T-helper 2 cell treated with Interferon-gamma antibody and Interleukin-4, amounts not matched to agents 5 μg/mL and 100 μg/mL, for 36 hours (primary cell): ENCODE results near the gene TMCC1.
"Not testable (repeated sequence)": the region's sequence is repeated elsewhere in the genome, so short reads cannot be mapped to it uniquely, and the experiment has no call there.

Experiments used
- DNase-seq: peaks from one replicate; pipeline ENCODE4 v3.0.0; 2021; ENCODE audit warnings: low spot score
- H3K27ac Mint-ChIP-seq: one replicate; pipeline ENCODE4 v1.8.0; 2021; ENCODE audit warnings: mild to moderate bottlenecking, mixed read lengths
- H3K27me3 Mint-ChIP-seq: one replicate; pipeline ENCODE4 v1.8.0; 2021; ENCODE audit warnings: low read depth, mixed read lengths
- H3K36me3 Mint-ChIP-seq: one replicate; pipeline ENCODE4 v1.8.0; 2021; ENCODE audit warnings: low read depth, mixed read lengths
- H3K4me1 Mint-ChIP-seq: one replicate; pipeline ENCODE4 v1.8.0; 2021; ENCODE audit warnings: low read depth, mixed read lengths
- H3K4me3 Mint-ChIP-seq: one replicate; pipeline ENCODE4 v1.8.0; 2022; ENCODE audit warnings: mild to moderate bottlenecking, moderate library complexity, mixed read lengths
- H3K9me3 Mint-ChIP-seq: one replicate; pipeline ENCODE4 v1.8.0; 2021; ENCODE audit warnings: mixed read lengths

Gene TMCC1

DNA sequence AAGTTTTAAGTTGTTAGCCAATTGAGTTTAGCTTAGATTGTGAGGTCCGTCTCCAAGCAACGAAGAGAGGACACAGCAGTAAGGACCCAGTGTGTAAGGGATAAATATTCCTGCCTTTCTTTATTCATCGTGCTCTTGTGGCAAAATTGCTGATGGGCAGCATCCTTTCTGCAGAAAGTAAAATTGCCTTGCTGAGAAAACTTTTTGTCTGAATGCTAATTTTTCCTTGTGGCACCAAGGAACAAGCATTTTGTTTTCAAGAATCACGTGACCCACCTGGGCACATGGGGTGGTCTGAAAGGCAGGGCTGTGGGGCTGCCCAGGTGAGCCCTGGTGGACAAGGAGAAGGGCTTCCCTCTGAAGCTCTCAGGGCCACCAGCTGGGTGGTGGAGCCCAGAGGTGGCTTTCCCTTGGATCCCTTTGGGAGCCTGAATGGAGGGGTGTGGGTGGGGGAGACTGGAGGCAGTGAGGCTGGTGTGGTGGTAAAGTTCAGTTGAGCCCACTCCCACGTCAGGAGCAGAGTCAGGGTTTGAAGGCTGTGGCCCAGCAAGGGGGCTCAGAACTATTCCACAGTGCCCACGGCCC is 24.0 kb upstream of the TMCC1 start:
- H3K36me3 Mint-ChIP-seq, result no peaks in the 10 kb centered on the region
- H3K9me3 Mint-ChIP-seq, result peaks cover 28% of the 10 kb centered on the region
- no peak overlapping the region for H3K27ac Mint-ChIP-seq
- DNase-seq, result no peak
- H3K27me3 Mint-ChIP-seq, result no peaks in the 10 kb centered on the region
- H3K4me1 Mint-ChIP-seq, result no peaks in the 10 kb centered on the region
- no peak overlapping the region for H3K4me3 Mint-ChIP-seq

DNA sequence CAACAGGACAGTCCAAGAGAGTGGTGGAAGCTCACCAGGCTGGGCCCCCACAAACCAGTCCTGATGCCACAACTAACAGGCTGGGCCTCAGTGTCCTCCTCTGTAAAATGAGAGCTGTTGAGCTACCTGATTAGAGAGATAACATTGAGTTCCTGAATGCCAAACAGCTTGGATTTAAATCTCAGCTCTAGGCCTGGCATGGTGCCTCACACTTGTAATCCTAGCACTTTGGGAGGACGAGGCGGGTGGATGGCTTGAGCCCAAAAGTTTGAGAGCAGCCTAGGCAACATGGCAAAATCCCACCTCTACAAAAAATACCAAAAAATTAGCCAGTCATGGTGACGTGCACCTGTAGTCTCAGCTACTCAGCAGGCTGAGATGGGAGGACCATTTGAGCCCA is 20.1 kb upstream of the TMCC1 start:
- Mint-ChIP-seq H3K4me1 (no peaks in the 10 kb centered on the region), H3K27ac (no peak overlapping the region), H3K9me3 (peaks cover 21% of the 10 kb centered on the region), H3K36me3 (no peaks in the 10 kb centered on the region), H3K27me3 (no peaks in the 10 kb centered on the region), H3K4me3 (no peak overlapping the region)
- DNase-seq, result no peak

DNA sequence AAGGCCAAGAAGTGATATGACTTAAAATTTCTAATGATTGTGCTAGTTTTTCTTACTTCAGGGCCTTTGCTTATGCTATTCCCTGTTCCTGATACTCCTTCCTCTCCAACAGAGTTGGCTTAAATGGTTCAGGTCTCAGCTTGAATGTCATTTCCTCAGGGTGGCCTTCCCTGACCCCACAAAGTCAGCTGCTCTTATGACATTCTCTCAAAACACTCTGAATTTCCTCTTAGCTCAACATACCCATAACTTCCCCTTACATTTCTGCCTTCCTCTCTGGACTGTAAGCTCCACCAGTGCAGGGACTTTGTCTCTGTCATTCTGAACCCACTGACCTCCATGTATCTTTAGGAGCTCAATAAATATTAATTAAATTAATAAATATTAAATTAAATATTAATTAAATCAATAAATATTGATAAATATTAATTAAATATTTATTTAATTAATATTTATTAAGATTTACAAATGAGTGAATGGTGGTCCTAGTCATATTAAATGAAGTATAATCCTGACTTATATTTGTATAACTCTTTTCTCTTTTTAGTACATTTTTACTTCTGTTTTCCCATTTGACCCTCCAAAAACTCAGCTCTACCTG is 17.9 kb upstream of the TMCC1 start:
- Mint-ChIP-seq H3K4me1 (no peaks in the 10 kb centered on the region), H3K4me3 (no peak overlapping the region), H3K36me3 (peaks cover 3% of the 10 kb centered on the region), H3K27ac (no peak overlapping the region), H3K27me3 (no peaks in the 10 kb centered on the region), H3K9me3 (peaks cover 20% of the 10 kb centered on the region)
- DNase-seq, result no peak

DNA sequence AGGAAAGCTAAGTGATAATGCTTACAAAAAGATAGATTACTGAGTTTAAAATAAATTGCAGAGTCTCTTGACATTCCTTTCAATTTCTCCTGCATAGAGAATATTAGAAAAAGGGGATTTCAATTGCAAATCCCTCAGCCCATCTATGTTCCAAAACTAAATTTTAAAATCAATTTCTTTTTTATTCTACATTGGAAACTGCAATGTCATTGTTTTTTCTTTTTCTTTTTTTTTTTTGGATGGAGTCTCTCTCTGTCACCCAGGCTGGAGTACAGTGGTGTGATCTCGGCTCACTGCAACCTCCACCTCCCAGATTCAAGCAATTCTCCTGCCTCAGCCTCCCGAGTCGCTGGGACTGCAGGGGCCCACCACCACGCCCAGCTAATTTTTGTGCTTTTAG is 15.7 kb upstream of the TMCC1 start:
- H3K4me1 Mint-ChIP-seq, DNase-seq, H3K27ac Mint-ChIP-seq, H3K4me3 Mint-ChIP-seq, H3K27me3 Mint-ChIP-seq: not testable (repeated sequence)
- Mint-ChIP-seq H3K36me3 (peaks cover 14% of the 10 kb centered on the region), H3K9me3 (peaks cover 28% of the 10 kb centered on the region)

DNA sequence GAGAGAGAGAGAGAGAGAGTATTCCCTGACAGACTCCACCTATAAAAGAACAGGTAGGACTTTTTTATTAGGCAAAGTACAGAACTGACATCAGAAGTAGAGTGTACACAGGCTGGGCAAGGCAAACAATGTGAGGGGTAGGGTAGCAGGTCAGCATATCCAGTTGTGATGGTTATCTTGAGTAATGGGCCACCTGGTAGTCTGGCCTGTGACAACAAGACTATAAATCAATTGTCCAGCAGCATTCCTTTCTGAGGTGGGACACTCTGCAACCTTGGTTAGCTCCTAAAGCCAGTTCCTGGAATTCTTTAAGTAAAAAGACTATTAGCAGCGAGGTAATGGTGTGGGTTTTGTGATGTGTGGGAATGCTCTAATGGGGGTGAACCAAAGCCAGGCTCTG is 14.9 kb upstream of the TMCC1 start:
- Mint-ChIP-seq H3K4me1 (no peaks in the 10 kb centered on the region), H3K27ac (no peak overlapping the region)
- DNase-seq, result no peak

DNA sequence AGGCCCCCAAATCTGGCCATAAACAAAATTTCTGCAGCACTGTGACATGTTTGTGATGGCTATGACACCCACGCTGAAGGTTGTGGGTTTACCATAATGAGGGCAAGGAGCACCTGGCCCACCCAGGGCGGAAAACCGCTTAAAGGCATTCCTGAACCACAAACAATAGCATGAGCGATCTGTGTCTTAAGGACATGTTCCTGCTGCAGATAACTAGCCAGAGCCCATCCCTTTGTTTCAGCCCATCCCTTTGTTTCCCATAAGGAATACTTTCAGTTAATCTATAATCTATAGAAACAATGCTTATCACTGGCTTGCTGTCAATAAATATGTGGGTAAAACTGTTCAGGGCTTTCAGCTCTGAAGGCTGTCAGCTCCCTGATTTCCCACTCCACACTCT is 7.8 kb upstream of the TMCC1 start:
- DNase-seq, H3K27ac Mint-ChIP-seq, H3K27me3 Mint-ChIP-seq, H3K4me3 Mint-ChIP-seq, H3K4me1 Mint-ChIP-seq: not testable (repeated sequence)
- Mint-ChIP-seq H3K9me3 (peaks cover 35% of the 10 kb centered on the region), H3K36me3 (peaks cover 16% of the 10 kb centered on the region)

More for the DNA sequence above, 14.9 kb upstream of the TMCC1 start:
- H3K36me3 Mint-ChIP-seq, result peaks cover 16% of the 10 kb centered on the region
- no peak overlapping the region for H3K4me3 Mint-ChIP-seq
- H3K9me3 Mint-ChIP-seq, result peaks cover 35% of the 10 kb centered on the region
- no peaks in the 10 kb centered on the region for H3K27me3 Mint-ChIP-seq

DNA sequence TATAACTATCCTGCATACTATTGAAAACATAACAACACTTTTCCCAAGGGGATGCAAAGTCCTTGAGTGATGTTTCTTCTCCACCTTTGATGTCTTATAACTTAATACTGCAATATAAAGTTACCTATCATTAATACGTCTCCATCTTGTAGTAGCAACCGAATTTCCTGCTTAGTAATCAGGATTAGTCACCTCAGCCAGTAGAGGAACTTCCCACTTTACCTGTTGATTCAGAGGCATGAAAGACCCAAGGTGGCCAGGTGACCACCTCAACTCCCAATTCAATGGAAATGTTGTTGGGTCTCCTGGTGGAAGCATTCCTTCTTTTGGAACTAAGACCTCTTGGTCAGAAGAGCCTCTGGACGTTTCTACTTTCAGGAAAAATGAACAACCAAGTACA is 3.5 kb upstream of the TMCC1 start:
- Mint-ChIP-seq H3K9me3 (peaks cover 12% of the 10 kb centered on the region), H3K27me3 (no peaks in the 10 kb centered on the region), H3K4me1 (peaks cover 9% of the 10 kb centered on the region), H3K36me3 (peaks cover 6% of the 10 kb centered on the region), H3K27ac (no peak overlapping the region), H3K4me3 (no peak overlapping the region)
- DNase-seq, result no peak

- peaks cover 32% of the 10 kb centered on the region for H3K4me1 Mint-ChIP-seq
These were observed 492 bp downstream of the TMCC1 start for GRCh38 chr3:129892857-129893580.

DNA sequence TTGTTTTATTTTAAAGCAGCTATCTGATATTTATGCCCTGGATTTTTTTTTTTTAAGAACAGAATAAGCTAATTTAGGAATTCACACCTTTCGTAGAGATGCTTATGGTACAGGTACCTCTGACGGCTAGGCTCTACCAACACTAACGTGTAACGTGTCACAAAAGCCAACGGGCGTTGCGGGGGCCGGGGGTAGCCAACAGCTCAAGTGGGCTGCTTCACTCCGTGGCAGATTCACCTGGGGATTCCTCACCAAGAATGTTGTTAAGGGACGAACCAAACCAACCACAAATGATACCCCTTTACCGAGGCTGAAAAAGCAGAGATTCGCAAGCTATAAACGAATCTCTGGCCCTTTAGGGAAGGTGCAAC is 1.0 kb downstream of the TMCC1 start:
- Mint-ChIP-seq H3K27ac (peak overlapping the region; percentile 84), H3K4me3 (peak overlapping the region; percentile 90), H3K4me1 (peaks cover 36% of the 10 kb centered on the region), H3K36me3 (peaks cover 3% of the 10 kb centered on the region), H3K27me3 (no peaks in the 10 kb centered on the region), H3K9me3 (no peaks in the 10 kb centered on the region)
- DNase-seq, result peak; percentile 8

More at GRCh38 chr3:129892857-129893580, 492 bp downstream of the TMCC1 start:
- Mint-ChIP-seq H3K27ac (peak overlapping the region; percentile 84), H3K4me3 (peak overlapping the region; percentile 90), H3K9me3 (no peaks in the 10 kb centered on the region), H3K27me3 (no peaks in the 10 kb centered on the region), H3K36me3 (peaks cover 3% of the 10 kb centered on the region)
- DNase-seq, result peak; percentile 76

DNA sequence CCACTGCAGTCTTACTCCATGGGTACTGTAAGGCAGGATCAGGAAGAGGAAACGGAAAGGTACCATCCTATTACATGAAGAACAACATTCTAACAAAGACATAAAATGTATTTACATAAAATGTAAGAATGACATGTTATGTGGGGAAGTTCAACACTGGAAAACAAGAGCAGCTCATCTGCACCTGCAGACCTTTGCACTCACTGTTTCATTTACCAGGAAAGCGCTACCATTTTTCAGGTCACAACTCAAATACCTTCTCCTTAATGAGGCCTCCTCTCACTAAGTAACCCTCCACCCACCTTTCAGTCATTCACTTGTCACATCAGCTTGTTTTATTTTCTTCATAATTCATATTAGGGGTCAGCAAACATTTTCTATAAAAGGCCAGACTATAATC is 2.6 kb downstream of the TMCC1 start:
- H3K36me3 Mint-ChIP-seq, result peaks cover 3% of the 10 kb centered on the region
- DNase-seq, result no peak
- H3K4me1 Mint-ChIP-seq, result peaks cover 36% of the 10 kb centered on the region
- no peaks in the 10 kb centered on the region for H3K27me3 Mint-ChIP-seq
- H3K27ac Mint-ChIP-seq, result no peak overlapping the region
- H3K4me3 Mint-ChIP-seq, result peak overlapping the region; percentile 54
- H3K9me3 Mint-ChIP-seq, result no peaks in the 10 kb centered on the region

DNA sequence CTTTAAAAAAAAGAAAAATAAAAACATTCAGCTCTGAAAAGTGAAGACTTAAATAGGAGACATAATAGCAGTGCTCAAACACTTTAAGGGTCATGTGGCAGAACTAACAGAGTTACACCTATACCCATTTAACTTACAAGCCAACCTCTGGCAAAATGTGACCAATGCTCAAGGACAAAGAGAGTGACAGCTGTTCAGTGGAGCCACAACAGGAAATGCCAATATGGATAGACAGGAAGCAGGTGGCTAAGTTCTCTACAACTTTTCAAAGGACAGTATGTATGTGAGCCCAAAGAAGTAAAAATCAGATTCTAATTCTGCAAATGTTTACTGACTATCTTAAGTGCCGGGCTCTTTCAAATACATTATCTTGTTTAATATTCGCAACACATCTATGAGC is 3.4 kb downstream of the TMCC1 start:
- no peak for DNase-seq
- H3K9me3 Mint-ChIP-seq, result no peaks in the 10 kb centered on the region
- H3K27me3 Mint-ChIP-seq, result no peaks in the 10 kb centered on the region
- no peak overlapping the region for H3K27ac Mint-ChIP-seq
- H3K4me3 Mint-ChIP-seq, result no peak overlapping the region
- peaks cover 36% of the 10 kb centered on the region for H3K4me1 Mint-ChIP-seq
- peaks cover 3% of the 10 kb centered on the region for H3K36me3 Mint-ChIP-seq

DNA sequence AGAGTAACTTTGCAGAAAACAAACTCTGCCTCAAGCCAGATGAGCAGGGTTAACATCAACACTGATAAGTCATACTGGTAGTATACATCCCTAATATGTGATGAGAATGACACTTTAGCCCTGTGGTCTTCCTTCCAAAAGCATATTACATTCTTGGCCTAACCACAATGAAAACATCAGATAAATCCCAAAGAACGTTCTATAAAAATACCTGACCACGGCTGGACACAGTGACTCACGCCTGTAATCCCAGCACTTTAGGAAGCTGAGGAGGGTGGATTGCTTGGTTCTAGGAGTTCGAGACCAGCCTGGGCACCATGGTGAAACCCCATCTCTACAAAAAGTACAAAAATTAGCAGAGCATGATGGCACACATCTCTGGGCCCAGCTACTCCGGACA is 4.7 kb downstream of the TMCC1 start:
- no peak for DNase-seq
- peaks cover 3% of the 10 kb centered on the region for H3K36me3 Mint-ChIP-seq
- H3K27ac Mint-ChIP-seq, result no peak overlapping the region
- H3K27me3 Mint-ChIP-seq, result no peaks in the 10 kb centered on the region
- H3K4me1 Mint-ChIP-seq, result peaks cover 32% of the 10 kb centered on the region
- no peak overlapping the region for H3K4me3 Mint-ChIP-seq
- no peaks in the 10 kb centered on the region for H3K9me3 Mint-ChIP-seq

DNA sequence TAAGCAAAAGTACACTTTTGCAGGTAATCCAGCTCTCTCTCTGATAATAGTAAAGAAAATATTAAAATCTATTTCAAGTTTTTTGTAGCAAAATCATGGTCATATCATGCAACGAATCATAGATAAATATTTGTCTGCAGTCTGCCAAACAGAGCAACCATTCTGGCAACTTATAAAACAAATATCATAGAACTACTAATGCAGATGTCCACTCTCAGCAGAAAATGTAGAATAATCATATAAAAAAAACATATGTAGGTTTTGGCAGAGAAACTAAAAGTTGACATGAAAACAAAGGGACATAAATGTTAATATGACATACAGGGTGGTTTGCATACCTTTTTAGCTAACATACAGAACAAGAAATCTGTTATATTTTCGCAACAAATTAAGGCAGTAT is 12.2 kb downstream of the TMCC1 start:
- no peaks in the 10 kb centered on the region for H3K9me3 Mint-ChIP-seq
- no peak for DNase-seq
- peaks cover 31% of the 10 kb centered on the region for H3K36me3 Mint-ChIP-seq
- H3K27ac Mint-ChIP-seq, result no peak overlapping the region
- no peaks in the 10 kb centered on the region for H3K27me3 Mint-ChIP-seq
- H3K4me3 Mint-ChIP-seq, result no peak overlapping the region
- peaks cover 8% of the 10 kb centered on the region for H3K4me1 Mint-ChIP-seq

- peaks cover 8% of the 10 kb centered on the region for H3K4me1 Mint-ChIP-seq
- H3K4me3 Mint-ChIP-seq, result no peak overlapping the region
- no peak for DNase-seq
- H3K27ac Mint-ChIP-seq, result peak overlapping the region; percentile 3
- H3K27me3 Mint-ChIP-seq, result no peaks in the 10 kb centered on the region
- no peaks in the 10 kb centered on the region for H3K9me3 Mint-ChIP-seq
- peaks cover 34% of the 10 kb centered on the region for H3K36me3 Mint-ChIP-seq
These were observed 15.2 kb downstream of the TMCC1 start for GRCh38 chr3:129878355-129878754.
